DOHH2 (cell line): Measurements from ENCODE around the gene VSIR.

Source experiments
- H3F3A ChIP-seq: fragments of 200-600 bp; sonication (generic), shearing (Covaris generic); 2 replicates; pipeline ENCODE4 v1.6.0; 2016; ENCODE audit warnings: antibody characterized with exemption, mild to moderate bottlenecking; ENCODE audit not compliant: control insufficient read depth, insufficient read depth
- H3K27ac ChIP-seq: fragments of 200-600 bp; sonication (generic); 2 replicates; pipeline ENCODE4 v1.5.1; 2014; ENCODE audit warnings: low read depth, mild to moderate bottlenecking, low read length, moderate library complexity
- H3K27me3 ChIP-seq: fragments of 200-600 bp; sonication (generic); 2 replicates; pipeline ENCODE4 v1.6.1; 2014; ENCODE audit warnings: mild to moderate bottlenecking, low read length, mixed read lengths; ENCODE audit not compliant: control insufficient read depth
- H3K36me3 ChIP-seq: fragments of 200-600 bp; sonication (generic); 2 replicates; pipeline ENCODE4 v1.6.1; 2014; ENCODE audit warnings: mild to moderate bottlenecking, low read length, moderate library complexity, mixed read lengths; ENCODE audit not compliant: control insufficient read depth
- H3K4me1 ChIP-seq: fragments of 200-600 bp; sonication (generic); 2 replicates; pipeline ENCODE4 v1.6.1; 2014; ENCODE audit warnings: mild to moderate bottlenecking, low read length, mixed read lengths; ENCODE audit not compliant: control insufficient read depth
- H3K4me2 ChIP-seq: fragments of 200-600 bp; sonication (generic); 2 replicates; pipeline ENCODE4 v1.6.0; 2014; ENCODE audit warnings: mild to moderate bottlenecking, low read length, moderate library complexity
- H3K4me3 ChIP-seq: fragments of 200-600 bp; sonication (generic); 2 replicates; pipeline ENCODE4 v1.5.1; 2014; ENCODE audit warnings: mild to moderate bottlenecking, low read length, mixed read lengths
- H3K79me2 ChIP-seq: fragments of 200-600 bp; sonication (generic); 2 replicates; pipeline ENCODE4 v1.6.1; 2014; ENCODE audit warnings: mild to moderate bottlenecking, low read length, mixed read lengths; ENCODE audit not compliant: control insufficient read depth
- H3K9me2 ChIP-seq: fragments of 200-600 bp; sonication (generic); replicated peaks from 2 replicates; pipeline ENCODE4 v1.6.1; 2014; ENCODE audit warnings: mild to moderate bottlenecking, low read length, mixed read lengths; ENCODE audit not compliant: control insufficient read depth
- H3K9me3 ChIP-seq: fragments of 200-600 bp; sonication (generic); 2 replicates; pipeline ENCODE4 v1.6.1; 2014; ENCODE audit warnings: antibody characterized with exemption, low read length, mixed read lengths; ENCODE audit not compliant: control insufficient read depth, insufficient read depth
- H4K20me1 ChIP-seq: fragments of 200-600 bp; sonication (generic); 2 replicates; pipeline ENCODE4 v1.6.0; 2014; ENCODE audit warnings: low read depth, mild to moderate bottlenecking, antibody characterized with exemption, low read length, moderate library complexity; ENCODE audit not compliant: control insufficient read depth, insufficient read depth
- CTCF ChIP-seq: fragments of 200-600 bp; sonication (generic); IDR thresholded peaks from one replicate; pipeline ENCODE4 v1.5.1; 2014; ENCODE audit warnings: antibody characterized with exemption, mild to moderate bottlenecking, low read depth, low read length; ENCODE audit not compliant: poor library complexity, severe bottlenecking
- EZH2phosphoT487 ChIP-seq: fragments of 200-600 bp; sonication (generic); IDR thresholded peaks from 2 replicates; pipeline ENCODE4 v1.6.1; 2017; ENCODE audit warnings: borderline replicate concordance, mild to moderate bottlenecking, antibody characterized with exemption, low read length, moderate library complexity, mixed read lengths

The VSIR gene

GRCh38 chr10:71812016-71812912, 38.9 kb upstream of the VSIR start:
- H3K4me1 ChIP-seq = peaks cover 3% of the 10 kb centered on the region; the same call in 1 of the 2 replicates
- no peaks in the 10 kb centered on the region for H3F3A ChIP-seq
- H3K27ac ChIP-seq = no peak overlapping the region
- no peaks in the 10 kb centered on the region for H3K36me3 ChIP-seq
- H3K79me2 ChIP-seq = no peaks in the 10 kb centered on the region
- TF ChIP-seq EZH2phosphoT487 (no peak), CTCF (peak; percentile 98)
- H3K27me3 ChIP-seq = no peaks in the 10 kb centered on the region
- no peaks in the 10 kb centered on the region for H3K9me2 ChIP-seq
- H4K20me1 ChIP-seq = no peaks in the 10 kb centered on the region
- H3K4me2 ChIP-seq = no peak overlapping the region
- no peak overlapping the region for H3K4me3 ChIP-seq
- no peaks in the 10 kb centered on the region for H3K9me3 ChIP-seq

- H3K4me2 ChIP-seq = no peak overlapping the region
- H3K9me3 ChIP-seq = no peaks in the 10 kb centered on the region
- no peaks in the 10 kb centered on the region for H4K20me1 ChIP-seq
- TF ChIP-seq EZH2phosphoT487 (no peak), CTCF (no peak)
- no peaks in the 10 kb centered on the region for H3K79me2 ChIP-seq
- no peaks in the 10 kb centered on the region for H3F3A ChIP-seq
- no peaks in the 10 kb centered on the region for H3K27me3 ChIP-seq
- peaks cover 3% of the 10 kb centered on the region; the same call in 1 of the 2 replicates for H3K4me1 ChIP-seq
- H3K4me3 ChIP-seq = no peak overlapping the region
- H3K36me3 ChIP-seq = no peaks in the 10 kb centered on the region
- no peak overlapping the region for H3K27ac ChIP-seq
- H3K9me2 ChIP-seq = no peaks in the 10 kb centered on the region
Measured at GRCh38 chr10:71811351-71811750, 38.0 kb upstream of the VSIR start.

- no peak overlapping the region for H3K27ac ChIP-seq
- no peak overlapping the region for H3K4me3 ChIP-seq
- peaks cover 3% of the 10 kb centered on the region; the same call in 1 of the 2 replicates for H3K4me1 ChIP-seq
- no peaks in the 10 kb centered on the region for H3K27me3 ChIP-seq
- no peak for TF ChIP-seq EZH2phosphoT487
- TF ChIP-seq CTCF = no peak
- no peaks in the 10 kb centered on the region for H3K9me2 ChIP-seq
- H3F3A ChIP-seq = no peaks in the 10 kb centered on the region
- H3K79me2 ChIP-seq = no peaks in the 10 kb centered on the region
- no peaks in the 10 kb centered on the region for H3K36me3 ChIP-seq
- no peaks in the 10 kb centered on the region for H4K20me1 ChIP-seq
- no peak overlapping the region for H3K4me2 ChIP-seq
- no peaks in the 10 kb centered on the region for H3K9me3 ChIP-seq
Measured at GRCh38 chr10:71810048-71810750, 36.9 kb upstream of the VSIR start.
